A549 (cell line): ENCODE measurements around the gene ACSL3. TPM values are rescaled to one million over a fixed set of nuclear protein-coding genes. Genes with fewer than 3 reads are reported as not detected.
A peak's percentile ranks its signal among the peaks of the same experiment; 100 is the strongest.

ENCODE experiments used
- ATAC-seq, 2 experiments: fragments of 200-7000 bp in 1 of 2; fragments of >200 bp in 1 of 2; cut with Nextera tagmentation in 1 of 2; cut with Tn5 transposase in 1 of 2; 3 replicates each; pipeline versions ENCODE4 v1.8.0 to v1.9.1; 2018 to 2020; ENCODE audit warnings: mild to moderate bottlenecking in 1 of 2, moderate library complexity in 1 of 2
- CTCF ChIA-PET: fragments of 300-600 bp; sonication (Branson Sonifier 250); formaldehyde crosslinking; extraction: SDS; loops from one replicate; lab custom pipeline; 2021; ENCODE audit warnings: antibody characterized with exemption, inconsistent platforms; lab: Yijun Ruan, JAX
- POLR2A ChIA-PET: fragments of 350-600 bp; formaldehyde crosslinking; extraction: SDS; loops from one replicate; lab custom pipeline; 2021; ENCODE audit warnings: antibody characterized with exemption, inconsistent platforms; lab: Yijun Ruan, JAX
- DNase-seq, 2 experiments: peaks; one replicate each; pipeline versions ENCODE4 v3.0.0 to v3.0.0-alpha.2; 2011 to 2016; ENCODE audit warnings: low read depth in 1 of 2, low spot score in 1 of 2
- FAIRE-seq: peaks from 2 replicates; lab custom pipeline; 2011; peaks lifted over from hg19 to GRCh38; lab: Jason Lieb, UNC
- H3K27ac ChIP-seq, 2 experiments: fragments of >200 bp; sonication (Bioruptor Twin); formaldehyde crosslinking; 3 replicates each; pipeline ENCODE4 v1.5.1; 2016 to 2017
- H3K4me1 ChIP-seq: fragments of >200 bp; sonication (Bioruptor Twin); formaldehyde crosslinking; 3 replicates; pipeline ENCODE4 v1.6.1; 2016
- H3K4me2 ChIP-seq: fragments of >200 bp; sonication (Bioruptor Twin); formaldehyde crosslinking; 3 replicates; pipeline ENCODE4 v1.6.1; 2016
- H3K4me3 ChIP-seq: fragments of >200 bp; sonication (Bioruptor Twin); formaldehyde crosslinking; 3 replicates; pipeline ENCODE4 v1.5.1; 2016
- H3K9me3 ChIP-seq: fragments of >200 bp; sonication (Bioruptor Twin); formaldehyde crosslinking; 3 replicates; pipeline ENCODE4 v1.6.1; 2016
- CHD2 ChIP-seq: fragments of 150-350 bp; IDR thresholded peaks from 2 replicates; pipeline ENCODE4 v1.6.1; 2014; ENCODE audit warnings: low read length; ENCODE audit not compliant: partially characterized antibody
- EHMT2 ChIP-seq: fragments of 200-600 bp; sonication (generic); IDR thresholded peaks from 2 replicates; pipeline ENCODE4 v1.6.1; 2016; ENCODE audit warnings: antibody characterized with exemption, low read depth, mild to moderate bottlenecking, moderate library complexity
- ESRRA ChIP-seq: fragments of 150-350 bp; IDR thresholded peaks from 2 replicates; pipeline ENCODE4 v1.6.1; 2014; ENCODE audit warnings: mild to moderate bottlenecking, low read length, borderline replicate concordance
- GATA3 ChIP-seq: IDR thresholded peaks from 2 replicates; pipeline ENCODE4 v1.6.1; 2012; ENCODE audit warnings: borderline replicate concordance
- HOXB5 ChIP-seq: fragments of 250-450 bp; sonication (Bioruptor Pico); IDR thresholded peaks from 2 replicates; pipeline ENCODE4 v1.5.0; 2020; ENCODE audit warnings: mild to moderate bottlenecking, moderate library complexity
- WGBS: methylation state at CpG from one replicate; pipeline ENCODE4 v1.1.6; 2017; ENCODE audit errors: missing lambda C conversion rate; 5-methylcytosine and 5-hydroxymethylcytosine counted together
- polyA plus RNA-seq, 4 experiments: library from polyadenylated mRNA; depleted of rRNA in 3 of 4; stranded (reverse); fragments of >200 nt; fragmentation: RNase III in 1 of 4; extraction: RNeasy Plus Mini Kit Qiagen cat#74134 plus additional on column Dnase treatment in 1 of 4; gene quantifications; 2 replicates in 3 of 4; 3 replicates in 1 of 4; pipeline ENCODE4 v1.2.3, GENCODE V29; 2011 to 2017
- TF ChIP-seq, protein P1 (sequence below): IDR thresholded peaks from 2 replicates; pipeline ENCODE4 v1.6.1; 2012; ENCODE audit warnings: low read depth, borderline replicate concordance

Gene ACSL3
- polyA plus RNA-seq, 2 of the 4 experiments (the other 2 are of a cell fraction) = 142 to 160 TPM

DNA sequence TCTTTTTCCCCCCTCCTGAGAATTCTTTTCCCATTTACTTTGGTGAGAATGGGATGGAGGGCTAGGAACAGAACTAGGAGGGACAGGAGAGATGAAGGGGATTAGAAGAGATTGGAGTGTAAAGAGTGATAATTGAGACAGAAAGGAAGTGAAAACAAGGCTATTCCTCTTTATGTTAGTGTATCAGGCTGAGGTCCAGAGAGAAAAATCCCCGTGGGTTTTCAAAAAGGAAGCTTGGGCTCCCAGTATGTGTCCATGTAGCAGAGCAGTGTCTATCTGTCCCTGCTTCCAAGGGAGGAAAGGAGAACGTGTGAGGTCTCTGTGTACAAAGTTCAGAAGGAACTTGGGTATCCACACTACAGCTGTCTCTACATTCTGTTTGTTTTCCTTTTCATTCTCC is 131.3 kb downstream of the ACSL3 start:
- ChIA-PET CTCF (interaction anchor here (1.8 to 2.3 kb wide), 2 partner anchors 10 to 20 kb away, joined by 6 read pairs; no protein-coding TSS in a partner anchor), POLR2A (no interaction called here)
- 41% methylated on average over 2 of the region's 2 CpGs for WGBS
- Histone ChIP-seq H3K27ac (peak overlapping the region in 1 of 2 experiments; percentile 80; a peak in 4 of 6 replicates), H3K4me1 (peaks cover 17% of the 10 kb centered on the region), H3K4me2 (no peak overlapping the region), H3K4me3 (no peak overlapping the region), H3K9me3 (peaks cover 4% of the 10 kb centered on the region; the same call in 1 of the 3 replicates)
- ATAC-seq = no peak
- no peak for DNase-seq
- FAIRE-seq = no peak
- TF ChIP-seq CHD2 (no peak), ESRRA (no peak), GATA3 (no peak), EHMT2 (no peak), HOXB5 (no peak)
- TF ChIP-seq, protein P1, sequence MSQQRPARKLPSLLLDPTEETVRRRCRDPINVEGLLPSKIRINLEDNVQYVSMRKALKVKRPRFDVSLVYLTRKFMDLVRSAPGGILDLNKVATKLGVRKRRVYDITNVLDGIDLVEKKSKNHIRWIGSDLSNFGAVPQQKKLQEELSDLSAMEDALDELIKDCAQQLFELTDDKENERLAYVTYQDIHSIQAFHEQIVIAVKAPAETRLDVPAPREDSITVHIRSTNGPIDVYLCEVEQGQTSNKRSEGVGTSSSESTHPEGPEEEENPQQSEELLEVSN = no peak

Other genes starting within 250 kb of the ACSL3 start
- gene FARSB, start 204.9 kb upstream of the ACSL3 start, polyA plus RNA-seq (2011; rRNA removed) = 67.3 and 77.4 TPM in 2 replicates
- 41.0 to 50.4 TPM (median 42.1 TPM) in 3 replicates for gene FARSB, start 204.9 kb upstream of the ACSL3 start, polyA plus RNA-seq (2017; fragmentation: RNase III; extraction: RNeasy Plus Mini Kit Qiagen cat#74134 plus additional on column Dnase treatment)
- not detected in 2 replicates for gene MOGAT1, start 189.4 kb upstream of the ACSL3 start, polyA plus RNA-seq (2011; rRNA removed)
- gene MOGAT1, start 189.4 kb upstream of the ACSL3 start, polyA plus RNA-seq (2017; fragmentation: RNase III; extraction: RNeasy Plus Mini Kit Qiagen cat#74134 plus additional on column Dnase treatment) = not detected in 3 replicates
- 3.6 and 4.1 TPM in 2 replicates for gene KCNE4, start 191.2 kb downstream of the ACSL3 start, polyA plus RNA-seq (2011; rRNA removed)
- 0.68 to 2.3 TPM (median 1.4 TPM) in 3 replicates for gene KCNE4, start 191.2 kb downstream of the ACSL3 start, polyA plus RNA-seq (2017; fragmentation: RNase III; extraction: RNeasy Plus Mini Kit Qiagen cat#74134 plus additional on column Dnase treatment)